Ovary (tissue), 9 donors: ENCODE results near the gene DGCR8. TPM values are rescaled to one million over a fixed set of nuclear protein-coding genes. Genes with fewer than 3 reads are reported as not detected.

ENCODE experiments used
- DNase-seq, 5 donors: peaks; one replicate each; pipeline ENCODE4 v3.0.0-alpha.2; 2019 to 2020
- H3K27ac ChIP-seq, 2 donors: fragments of 200-600 bp; one replicate each; pipeline versions ENCODE4 v1.5.1 to v1.8.0; 2019 to 2022
- H3K27me3 ChIP-seq: fragments of 200-600 bp; one replicate; pipeline ENCODE4 v1.8.0; 2022
- H3K36me3 ChIP-seq: fragments of 200-600 bp; sonication (generic); one replicate; pipeline ENCODE4 v1.5.1; 2019
- H3K4me1 ChIP-seq: one replicate; pipeline ENCODE4 v1.8.1; 2013; ENCODE audit warnings: mild to moderate bottlenecking, moderate library complexity; ENCODE audit not compliant: insufficient read depth
- H3K4me3 ChIP-seq: fragments of 200-600 bp; sonication (generic); one replicate; pipeline ENCODE4 v1.5.1; 2017
- H3K9me3 ChIP-seq, 2 donors: fragments of 200-600 bp in 1 of 2; sonication (generic) in 1 of 2; one replicate each; pipeline versions ENCODE4 v1.5.1 to v1.8.1; 2013 to 2019; ENCODE audit warnings: mild to moderate bottlenecking in 1 of 2, moderate library complexity in 1 of 2
- CTCF ChIP-seq, 3 donors: fragments of 450-650 bp in 2 of 3; fragments of 200-600 bp in 1 of 3; IDR thresholded peaks; one replicate each; pipeline versions ENCODE4 v1.5.1 to v1.8.0; 2016 to 2022; ENCODE audit warnings: antibody characterized with exemption in 3 of 3, mild to moderate bottlenecking in 1 of 3
- EP300 ChIP-seq: sonication (generic); formaldehyde crosslinking; IDR thresholded peaks from one replicate; pipeline ENCODE4 v1.6.1; 2017; ENCODE audit warnings: antibody characterized with exemption
- POLR2A ChIP-seq: fragments of 450-650 bp; IDR thresholded peaks from one replicate; pipeline ENCODE4 v1.6.1; 2017; ENCODE audit warnings: antibody characterized with exemption, mild to moderate bottlenecking, moderate library complexity
- WGBS, 3 donors: extraction: QIAGEN DNeasy Blood & Tissue Kit in 1 of 3; methylation state at CpG; one replicate each; pipeline versions ENCODE4 v1.1.5 to v1.1.7; 2013 to 2017; 5-methylcytosine and 5-hydroxymethylcytosine counted together
- intact Hi-C, 4 donors: fragments of 100-400 bp; cut with DNase I; formaldehyde crosslinking; loops; one replicate each; pipeline versions ENCODE4 v1.11.0 to v1.15.1; 2022 to 2023
- polyA plus RNA-seq, 2 donors: library from polyadenylated mRNA; stranded (reverse); fragments of 200-250 nt in 1 of 2; fragments of 350-450 nt in 1 of 2; fragmentation: Illumina TruSeq in 1 of 2; extraction: RNeasy Lipid Tissue Mini Kit (QIAGEN cat#74804) in 1 of 2; gene quantifications; one replicate each; pipeline ENCODE4 v1.2.3, GENCODE V29; 2013 to 2014
- total RNA-seq, 7 donors: library from RNA; depleted of rRNA in 2 of 7; stranded (reverse); fragments of >200 nt in 2 of 7; fragmentation: NEBNext Ultra II Directional in 3 of 7; extraction: Animal tissue kit (Norgen Biotek cat#: 25700) in 3 of 7; gene quantifications; one replicate each; pipeline versions ENCODE4 v1.1.0 to v1.2.4, GENCODE V29; 2016 to 2023
- donor health status: DM: no; HTN: no; CAD: no; lungs with moderate emphysema.
- donor health status: DM: no; HTN: no; CAD: no.
- donor health status: Bipolar disorder and iron deficiency.
- donor health status: DM: yes; HTN: yes; CAD: no.
- donor health status: DM: no; HTN: no; CAD: no.
- donor health status: DM: yes; HTN: yes; CAD: no.

The DGCR8 gene
- total and polyA plus RNA-seq, 9 donors: 15.9 to 46.5 (median 37.6) TPM

GRCh38 chr22:20054485-20054884, 25.6 kb upstream of the DGCR8 start:
- Histone ChIP-seq H3K27ac (no peak overlapping the region), H3K36me3 (no peaks in the 10 kb centered on the region), H3K4me3 (no peak overlapping the region), H3K27me3 (no peaks in the 10 kb centered on the region), H3K4me1 (no peaks in the 10 kb centered on the region), H3K9me3 (no peaks in the 10 kb centered on the region)
- TF ChIP-seq EP300: no peak
- no peak for TF ChIP-seq POLR2A
- no peak for TF ChIP-seq CTCF (IDR thresholded peaks at IDR 0.05)
- intact Hi-C loops: no loop called here
- WGBS, 3 donors: 89 to 93% (median 92%) methylated on average over 6 of the region's 6 CpGs
- DNase-seq: no peak

- no peaks in the 10 kb centered on the region for H3K36me3 ChIP-seq
- no peaks in the 10 kb centered on the region for H3K9me3 ChIP-seq
- 91 to 100% (median 94%) methylated on average over 2 of the region's 2 CpGs for WGBS, 3 donors
- no peak overlapping the region for H3K4me3 ChIP-seq
- intact Hi-C loops: no loop called here
- H3K27me3 ChIP-seq: no peaks in the 10 kb centered on the region
- no peak for TF ChIP-seq POLR2A
- TF ChIP-seq CTCF (IDR thresholded peaks at IDR 0.05): no peak
- TF ChIP-seq EP300: no peak
- no peak for DNase-seq
- no peak overlapping the region for H3K27ac ChIP-seq
- H3K4me1 ChIP-seq: no peaks in the 10 kb centered on the region
These were observed 24.9 kb upstream of the DGCR8 start for GRCh38 chr22:20055144-20055543.

GRCh38 chr22:20055654-20056053, 24.4 kb upstream of the DGCR8 start:
- TF ChIP-seq POLR2A (no peak), EP300 (no peak), CTCF (IDR thresholded peaks at IDR 0.05) (no peak)
- Histone ChIP-seq H3K4me1 (no peaks in the 10 kb centered on the region), H3K27ac (no peak overlapping the region), H3K9me3 (no peaks in the 10 kb centered on the region), H3K27me3 (no peaks in the 10 kb centered on the region), H3K36me3 (no peaks in the 10 kb centered on the region), H3K4me3 (no peak overlapping the region)
- 93 to 95% (median 93%) methylated on average over 11 to 15 of the region's 15 CpGs for WGBS, 3 donors
- DNase-seq: no peak
- intact Hi-C loops: no loop called here

- Histone ChIP-seq H3K4me1 (no peaks in the 10 kb centered on the region), H3K4me3 (no peak overlapping the region), H3K9me3 (no peaks in the 10 kb centered on the region), H3K36me3 (no peaks in the 10 kb centered on the region), H3K27me3 (no peaks in the 10 kb centered on the region), H3K27ac (no peak overlapping the region)
- intact Hi-C loops: no loop called here
- WGBS, 3 donors: 90 to 94% (median 91%) methylated on average over 10 of the region's 10 CpGs
- TF ChIP-seq POLR2A: no peak
- no peak for TF ChIP-seq CTCF (IDR thresholded peaks at IDR 0.05)
- no peak for TF ChIP-seq EP300
- DNase-seq: no peak
These were observed 23.9 kb upstream of the DGCR8 start for GRCh38 chr22:20056161-20056560.
